Left lung (tissue), 10 donors: ENCODE results near the gene NMNAT2. TPM values are rescaled to one million over a fixed set of nuclear protein-coding genes. Genes with fewer than 3 reads are reported as not detected.

ENCODE experiments used
- ATAC-seq: fragments of 200-7000 bp; cut with Tn5 transposase; one replicate; pipeline ENCODE4 v1.9.1; 2020; ENCODE audit warnings: moderate library complexity
- DNase-seq, 4 donors: peaks; one replicate each; pipeline ENCODE4 v3.0.0-alpha.2; 2013 to 2020
- H3K27ac ChIP-seq, 2 donors: fragments of 200-600 bp; sonication (generic) in 1 of 2; one replicate each; pipeline versions ENCODE4 v1.5.0 to v1.8.0; 2020 to 2021
- H3K27me3 ChIP-seq, 2 donors: fragments of 200-600 bp; sonication (generic) in 1 of 2; one replicate each; pipeline versions ENCODE4 v1.5.0 to v1.8.0; 2020 to 2021
- H3K36me3 ChIP-seq, 2 donors: fragments of 200-600 bp; sonication (generic) in 1 of 2; one replicate each; pipeline versions ENCODE4 v1.5.0 to v1.8.0; 2020 to 2021
- H3K4me1 ChIP-seq, 2 donors: fragments of 200-600 bp; one replicate each; pipeline ENCODE4 v1.8.0; 2021
- H3K4me3 ChIP-seq, 2 donors: fragments of 200-600 bp; sonication (generic) in 1 of 2; one replicate each; pipeline versions ENCODE4 v1.5.0 to v1.8.0; 2020 to 2021; ENCODE audit warnings: mild to moderate bottlenecking in 1 of 2
- H3K9me3 ChIP-seq, 2 donors: fragments of 200-600 bp; sonication (generic) in 1 of 2; one replicate each; pipeline versions ENCODE4 v1.5.0 to v1.8.0; 2020 to 2021
- intact Hi-C, 2 donors: fragments of 100-400 bp; cut with DNase I; formaldehyde crosslinking; loops; one replicate each; pipeline versions ENCODE4 v1.11.2 to v1.14.2; 2022
- polyA plus RNA-seq, 6 donors: library from polyadenylated mRNA; unstranded; fragments of 120-200 nt; gene quantifications; one replicate each; pipeline ENCODE4 v1.2.1, GENCODE V29; 2013; ENCODE audit not compliant: insufficient read length in 6 of 6
- total RNA-seq, 2 donors: library from RNA; stranded (reverse); fragmentation: NEBNext Ultra II Directional; extraction: Animal tissue kit (Norgen Biotek cat#: 25700); gene quantifications; one replicate each; pipeline ENCODE4 v1.2.1, GENCODE V29; 2021
- TF ChIP-seq, protein P1 (sequence below), 2 donors: fragments of 200-600 bp; sonication (generic) in 1 of 2; IDR thresholded peaks; one replicate each; pipeline versions ENCODE4 v1.5.0 to v1.8.0; 2021; ENCODE audit warnings: antibody characterized with exemption in 2 of 2
- donor health status: DM: no; HTN: yes; CAD: no.
- donor health status: DM: no; HTN: no; CAD: no.

Gene NMNAT2
- total and polyA plus RNA-seq, 8 donors, result 1.1 to 2.9 (median 1.5) TPM

DNA sequence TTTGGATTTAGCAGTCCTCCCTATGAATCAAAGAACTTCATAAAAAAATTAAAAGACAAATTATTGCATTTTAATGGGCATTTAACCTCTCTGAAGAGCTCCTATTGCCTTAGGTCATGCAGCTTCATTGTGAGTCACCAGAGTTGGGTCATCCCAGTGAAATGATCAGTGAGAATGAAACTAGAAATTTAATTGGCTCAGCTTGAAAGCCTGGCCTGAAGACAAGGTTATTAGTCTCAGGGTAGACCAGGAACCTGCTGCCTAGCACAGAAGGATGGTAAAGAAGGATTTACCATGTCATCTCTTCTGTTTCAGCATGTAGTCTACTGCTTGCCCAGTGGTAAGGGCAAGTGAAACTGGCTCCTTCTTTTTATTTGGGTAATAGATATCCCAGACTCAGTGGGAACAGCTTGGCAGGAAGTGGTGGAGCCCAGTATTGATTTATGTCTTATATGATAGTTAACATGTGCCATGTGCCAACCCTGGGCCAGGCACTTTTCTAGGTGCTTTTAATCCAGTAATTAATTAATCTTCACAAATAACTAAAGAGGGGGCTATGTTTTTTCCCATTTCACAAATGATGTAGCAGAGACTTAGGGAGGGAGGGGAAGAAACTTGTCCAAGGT lies 208.5 kb downstream of the NMNAT2 start:
- DNase-seq (no peak), ATAC-seq (peak; percentile 51)

DNA sequence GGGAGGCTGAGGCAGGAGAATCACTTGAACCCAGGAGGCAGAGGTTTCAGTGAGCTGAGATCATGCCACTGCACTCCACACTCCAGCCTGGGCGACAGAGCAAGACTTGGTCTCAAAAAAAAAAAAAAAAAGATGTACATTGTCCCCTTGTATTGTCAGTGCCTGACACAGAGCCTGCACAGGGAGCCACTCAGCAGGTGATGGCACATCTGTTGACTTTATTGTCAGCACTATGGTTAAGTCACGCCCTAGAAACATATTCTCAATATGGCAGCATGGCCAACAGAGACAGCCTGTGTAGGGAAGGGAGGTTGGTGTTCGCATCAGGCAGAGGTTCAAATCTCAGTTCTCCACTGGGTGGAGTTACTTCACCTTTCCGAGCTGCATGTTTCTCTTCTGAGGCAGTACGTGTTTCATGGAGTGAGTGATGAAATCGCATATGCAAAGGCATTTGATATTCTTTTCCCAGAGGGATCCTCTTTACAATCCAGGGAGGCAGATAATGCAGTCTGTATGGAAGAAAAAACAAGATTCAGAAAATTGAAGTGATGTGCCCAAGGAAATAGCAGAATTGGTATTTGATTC lies 211.6 kb downstream of the NMNAT2 start:
- DNase-seq, result no peak
- Histone ChIP-seq H3K4me1 (no peaks in the 10 kb centered on the region), H3K27ac (no peak overlapping the region), H3K9me3 (no peaks in the 10 kb centered on the region), H3K4me3 (no peak overlapping the region), H3K36me3 (no peaks in the 10 kb centered on the region), H3K27me3 (no peaks in the 10 kb centered on the region)
- TF ChIP-seq, protein P1, sequence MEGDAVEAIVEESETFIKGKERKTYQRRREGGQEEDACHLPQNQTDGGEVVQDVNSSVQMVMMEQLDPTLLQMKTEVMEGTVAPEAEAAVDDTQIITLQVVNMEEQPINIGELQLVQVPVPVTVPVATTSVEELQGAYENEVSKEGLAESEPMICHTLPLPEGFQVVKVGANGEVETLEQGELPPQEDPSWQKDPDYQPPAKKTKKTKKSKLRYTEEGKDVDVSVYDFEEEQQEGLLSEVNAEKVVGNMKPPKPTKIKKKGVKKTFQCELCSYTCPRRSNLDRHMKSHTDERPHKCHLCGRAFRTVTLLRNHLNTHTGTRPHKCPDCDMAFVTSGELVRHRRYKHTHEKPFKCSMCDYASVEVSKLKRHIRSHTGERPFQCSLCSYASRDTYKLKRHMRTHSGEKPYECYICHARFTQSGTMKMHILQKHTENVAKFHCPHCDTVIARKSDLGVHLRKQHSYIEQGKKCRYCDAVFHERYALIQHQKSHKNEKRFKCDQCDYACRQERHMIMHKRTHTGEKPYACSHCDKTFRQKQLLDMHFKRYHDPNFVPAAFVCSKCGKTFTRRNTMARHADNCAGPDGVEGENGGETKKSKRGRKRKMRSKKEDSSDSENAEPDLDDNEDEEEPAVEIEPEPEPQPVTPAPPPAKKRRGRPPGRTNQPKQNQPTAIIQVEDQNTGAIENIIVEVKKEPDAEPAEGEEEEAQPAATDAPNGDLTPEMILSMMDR (IDR thresholded peaks at IDR 0.05), result no peak
- no peak for ATAC-seq
- intact Hi-C loops, result no loop called here

More for the DNA sequence above, 208.5 kb downstream of the NMNAT2 start:
- Histone ChIP-seq H3K4me3 (no peak overlapping the region), H3K36me3 (no peaks in the 10 kb centered on the region), H3K4me1 (peaks cover 0 to 3% of the 10 kb centered on the region in 2 donors), H3K27ac (no peak overlapping the region), H3K9me3 (no peaks in the 10 kb centered on the region), H3K27me3 (no peaks in the 10 kb centered on the region)
- intact Hi-C loops, result no loop called here
- TF ChIP-seq, protein P1 (IDR thresholded peaks at IDR 0.05), result no peak

DNA sequence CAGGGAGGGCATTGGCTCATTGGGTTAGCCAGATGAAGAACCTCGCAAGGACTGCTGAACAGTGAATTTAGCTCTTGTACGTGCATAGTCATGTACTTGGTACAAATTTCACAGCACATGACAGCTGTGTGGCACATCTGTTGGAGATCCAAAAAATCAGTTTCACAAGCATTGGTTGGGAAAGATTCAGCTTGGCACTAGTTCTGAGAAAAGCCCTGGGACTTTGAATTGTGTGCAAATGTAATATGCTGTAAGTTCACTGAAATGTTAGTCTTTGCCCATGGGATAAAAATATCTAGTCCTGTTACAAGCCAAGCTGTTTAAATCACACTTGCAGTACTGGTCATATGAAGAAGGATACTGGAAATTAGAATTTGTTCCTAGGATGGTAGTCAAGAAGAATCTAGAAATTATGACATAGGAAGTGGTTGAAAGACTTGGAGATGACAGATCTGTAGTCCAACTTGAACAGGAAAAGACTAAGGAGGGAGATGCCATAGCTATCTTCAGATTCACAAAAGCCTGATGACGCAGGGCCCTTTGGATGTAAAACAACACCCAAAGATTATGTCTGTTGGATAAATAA lies 212.9 kb downstream of the NMNAT2 start:
- no peaks in the 10 kb centered on the region for H3K9me3 ChIP-seq
- H3K4me3 ChIP-seq, result no peak overlapping the region
- TF ChIP-seq, protein P1 (IDR thresholded peaks at IDR 0.05), result no peak
- intact Hi-C loops, result no loop called here
- ATAC-seq (peak; percentile 25), DNase-seq (peak in 2 of 4 donors; percentile 80 to 89)
- H3K27me3 ChIP-seq, result no peaks in the 10 kb centered on the region
- H3K36me3 ChIP-seq, result no peaks in the 10 kb centered on the region
- H3K27ac ChIP-seq, result peak overlapping the region in 1 of 2 donors; percentile 8
- H3K4me1 ChIP-seq, result no peaks in the 10 kb centered on the region

- H3K36me3 ChIP-seq, result no peaks in the 10 kb centered on the region
- intact Hi-C loops, result no loop called here
- TF ChIP-seq, protein P1 (IDR thresholded peaks at IDR 0.05), result no peak
Measured at GRCh38 chr1:183203094-183203493, 215.1 kb downstream of the NMNAT2 start.

DNA sequence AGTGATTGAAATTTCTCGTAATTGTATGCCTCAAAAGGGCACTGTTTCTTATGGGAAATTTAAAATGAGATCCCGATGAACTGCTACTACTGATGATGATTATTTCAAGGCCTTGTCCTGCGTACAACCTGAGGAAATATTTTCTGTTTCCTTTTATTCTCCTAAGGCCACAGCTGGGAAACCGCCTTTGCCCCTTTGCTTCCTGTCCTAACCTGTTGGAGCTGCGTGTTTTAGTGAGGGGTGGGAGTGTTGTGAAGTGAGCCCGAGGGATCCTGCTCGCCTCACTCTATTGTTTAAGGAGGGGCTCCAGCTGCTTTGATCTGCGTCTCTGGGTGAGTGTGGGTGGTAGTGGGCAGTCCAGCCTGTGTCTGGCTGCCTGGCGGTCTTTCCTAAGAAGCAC lies 217.7 kb downstream of the NMNAT2 start:
- H3K27ac ChIP-seq, result no peak overlapping the region
- intact Hi-C loops, result no loop called here
- no peaks in the 10 kb centered on the region for H3K9me3 ChIP-seq
- no peak overlapping the region for H3K4me3 ChIP-seq
- H3K27me3 ChIP-seq, result no peaks in the 10 kb centered on the region
- DNase-seq (no peak), ATAC-seq (no peak)
- no peaks in the 10 kb centered on the region for H3K4me1 ChIP-seq
- TF ChIP-seq, protein P1 (IDR thresholded peaks at IDR 0.05), result no peak
- H3K36me3 ChIP-seq, result no peaks in the 10 kb centered on the region

More at GRCh38 chr1:183203094-183203493, 215.1 kb downstream of the NMNAT2 start:
- H3K4me1 ChIP-seq, result no peaks in the 10 kb centered on the region
- H3K27ac ChIP-seq, result no peak overlapping the region
- no peaks in the 10 kb centered on the region for H3K9me3 ChIP-seq
- ATAC-seq (no peak), DNase-seq (no peak)
- H3K27me3 ChIP-seq, result no peaks in the 10 kb centered on the region
- no peak overlapping the region for H3K4me3 ChIP-seq
